ENCODE data around the gene GPR6. TPM values are rescaled to one million over a fixed set of nuclear protein-coding genes. Genes with fewer than 3 reads are reported as not detected.

The GPR6 gene
- not detected for total RNA-seq

GRCh38 chr6:109978174-109979032 lies at the start of gene GPR6:
GPR6 (plus strand) TSS chr6:109978311; CDS start chr6:109979113, 802 bp downstream.

Other genes starting within 250 kb of the GPR6 start
- 31.2 TPM for gene WASF1, start 201.4 kb downstream of the GPR6 start, total RNA-seq
- 41.9 TPM for gene CDC40, start 202.1 kb downstream of the GPR6 start, total RNA-seq

Measured in camera-type eye (tissue), 1 donor.